Measurements from ENCODE around the gene HECTD1.

HECTD1 gene

DNA sequence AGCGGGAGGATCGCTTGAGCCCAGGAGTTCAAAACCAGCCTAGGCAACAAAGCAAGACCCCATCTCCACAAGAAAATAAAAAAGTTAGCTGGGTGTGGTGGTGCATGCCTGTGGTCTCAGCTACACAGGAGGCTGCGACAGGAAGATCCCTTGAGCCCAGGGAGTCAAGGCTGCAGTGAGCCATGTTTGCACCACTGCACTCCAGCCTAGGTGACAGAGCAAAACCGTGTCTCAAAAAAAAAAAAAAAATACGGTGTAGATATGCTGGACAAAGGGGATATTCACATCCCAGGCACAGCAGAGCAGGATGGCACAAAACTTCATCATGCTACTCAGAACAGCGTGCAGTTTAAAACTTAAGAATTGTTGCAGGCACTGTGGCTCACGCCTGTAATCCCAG lies 156.6 kb downstream of the HECTD1 start:
- TF ChIP-seq TCF12 (IDR thresholded peaks at IDR 0.05; ENCODE audit: low read depth) (no peak), EP300 (IDR thresholded peaks at IDR 0.05; ENCODE audit: borderline replicate concordance) (no peak), TEAD4 (IDR thresholded peaks at IDR 0.05) (no peak)
- TF ChIP-seq, protein P1, sequence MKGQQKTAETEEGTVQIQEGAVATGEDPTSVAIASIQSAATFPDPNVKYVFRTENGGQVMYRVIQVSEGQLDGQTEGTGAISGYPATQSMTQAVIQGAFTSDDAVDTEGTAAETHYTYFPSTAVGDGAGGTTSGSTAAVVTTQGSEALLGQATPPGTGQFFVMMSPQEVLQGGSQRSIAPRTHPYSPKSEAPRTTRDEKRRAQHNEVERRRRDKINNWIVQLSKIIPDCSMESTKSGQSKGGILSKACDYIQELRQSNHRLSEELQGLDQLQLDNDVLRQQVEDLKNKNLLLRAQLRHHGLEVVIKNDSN (IDR thresholded peaks at IDR 0.05), result no peak
